Stimulated activated naive CD8-positive, alpha-beta T cell treated with anti-CD3 and anti-CD28 coated beads, Interleukin-15, amount 100 ng/mL, for 72 hours (primary cell): Measurements from ENCODE around the gene PEX11A.

ENCODE experiments used
- ATAC-seq: fragments of 150-1000 bp; cut with Tn5 transposase; 2 replicates; pipeline ENCODE4 v1.10.0; 2021; ENCODE audit warnings: mild to moderate bottlenecking, moderate library complexity
- DNase-seq, 2 donors: peaks; one replicate each; pipeline ENCODE4 v3.0.0; 2021 to 2022
- H3K27ac Mint-ChIP-seq, 2 donors: one replicate each; pipeline ENCODE4 v1.8.0; 2022; ENCODE audit warnings: mild to moderate bottlenecking in 2 of 2, mixed read lengths in 2 of 2, moderate library complexity in 2 of 2
- H3K27me3 Mint-ChIP-seq: one replicate; pipeline ENCODE4 v1.8.0; 2022; ENCODE audit warnings: mixed read lengths
- H3K4me1 Mint-ChIP-seq: one replicate; pipeline ENCODE4 v1.8.0; 2022; ENCODE audit warnings: mild to moderate bottlenecking, mixed read lengths
- H3K4me3 Mint-ChIP-seq, 2 donors: one replicate each; pipeline ENCODE4 v1.8.0; 2022; ENCODE audit warnings: mild to moderate bottlenecking in 2 of 2, mixed read lengths in 2 of 2, moderate library complexity in 1 of 2
- H3K9me3 Mint-ChIP-seq, 2 donors: one replicate each; pipeline ENCODE4 v1.8.0; 2022; ENCODE audit warnings: mixed read lengths in 2 of 2

The PEX11A gene

DNA sequence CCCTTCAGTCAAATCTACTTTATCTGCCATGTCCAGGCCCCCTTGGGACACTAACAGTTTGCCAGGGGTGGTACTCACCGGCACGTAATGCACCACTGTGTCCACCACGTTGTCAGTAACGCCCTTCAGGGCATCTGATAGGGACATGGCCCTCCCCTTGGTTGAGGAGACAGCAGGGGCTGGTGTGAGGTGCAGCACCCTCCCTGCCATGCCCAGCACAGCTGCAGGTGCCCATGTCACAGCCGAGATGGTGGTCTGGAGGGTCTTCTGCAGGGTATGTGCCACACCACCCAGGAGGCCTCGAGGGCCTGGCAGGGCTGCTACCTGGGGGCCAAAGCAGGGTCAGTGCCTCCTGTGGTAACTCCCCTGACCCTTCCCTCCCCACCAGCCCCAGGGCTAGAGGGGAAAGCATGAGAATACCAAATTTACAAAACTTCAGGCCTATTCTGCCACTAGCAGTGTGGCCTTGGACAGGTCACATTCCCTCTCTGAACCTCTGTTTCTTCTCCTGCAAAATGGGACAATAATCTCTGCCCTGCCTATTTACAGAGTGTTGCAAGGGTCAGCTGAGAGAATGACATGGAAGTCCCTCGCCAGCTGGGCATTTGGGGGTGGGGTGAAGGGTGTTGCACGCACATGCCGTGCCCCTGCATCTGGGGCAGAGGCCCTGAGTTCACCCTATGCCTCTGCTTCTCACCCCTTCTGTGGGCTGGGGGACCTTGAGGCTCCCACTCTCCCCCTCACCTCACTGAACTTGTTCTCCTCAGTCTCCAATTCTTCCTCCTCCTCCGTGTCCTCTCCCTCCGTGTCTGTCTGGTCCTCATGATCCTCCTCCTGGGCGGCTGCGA is 23.5 kb downstream of the PEX11A start:
- Mint-ChIP-seq H3K27ac (no peak overlapping the region), H3K9me3 (no peaks in the 10 kb centered on the region), H3K4me1 (peaks cover 12% of the 10 kb centered on the region), H3K27me3 (peaks cover 54% of the 10 kb centered on the region), H3K4me3 (no peak overlapping the region)
- DNase-seq (no peak), ATAC-seq (no peak)

DNA sequence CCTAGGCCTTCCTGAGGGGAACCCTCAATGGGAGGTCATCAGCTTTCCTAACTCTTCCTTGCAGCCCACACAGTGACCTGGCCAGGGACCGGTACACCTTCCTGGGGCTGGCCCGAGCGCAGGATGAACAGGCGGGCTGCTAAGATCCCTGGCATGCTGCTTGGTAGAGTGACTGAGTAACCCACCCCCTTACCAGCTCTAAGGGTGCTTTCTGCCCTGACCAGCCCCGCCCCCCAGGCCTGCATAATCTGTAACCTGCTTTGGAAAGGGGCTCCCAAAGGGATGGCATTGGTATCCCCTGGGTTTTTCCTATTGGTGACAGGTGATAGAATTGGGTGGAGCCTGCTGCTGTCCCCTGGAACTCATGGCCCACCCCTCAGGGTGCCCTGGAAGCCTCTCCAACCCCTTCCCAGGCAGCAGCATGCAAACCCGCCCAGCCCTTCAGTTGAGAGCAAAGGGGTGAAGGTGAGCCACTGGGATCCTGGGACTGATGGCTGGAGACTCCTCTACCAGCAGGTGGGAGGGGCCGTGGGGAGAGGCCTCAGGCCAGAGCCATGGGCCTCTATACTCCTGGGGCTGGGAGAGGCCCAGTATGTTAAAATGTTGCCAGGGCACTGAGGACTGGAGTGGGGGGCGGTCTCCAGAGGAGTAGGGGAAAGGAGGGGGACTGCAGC is 24.2 kb downstream of the PEX11A start:
- peaks cover 56% of the 10 kb centered on the region for H3K27me3 Mint-ChIP-seq
- DNase-seq = no peak
- H3K4me3 Mint-ChIP-seq = peak overlapping the region; percentile 28 to 68
- no peak overlapping the region for H3K27ac Mint-ChIP-seq
- no peaks in the 10 kb centered on the region for H3K9me3 Mint-ChIP-seq
- peaks cover 4% of the 10 kb centered on the region for H3K4me1 Mint-ChIP-seq
- ATAC-seq = peak; percentile 32

DNA sequence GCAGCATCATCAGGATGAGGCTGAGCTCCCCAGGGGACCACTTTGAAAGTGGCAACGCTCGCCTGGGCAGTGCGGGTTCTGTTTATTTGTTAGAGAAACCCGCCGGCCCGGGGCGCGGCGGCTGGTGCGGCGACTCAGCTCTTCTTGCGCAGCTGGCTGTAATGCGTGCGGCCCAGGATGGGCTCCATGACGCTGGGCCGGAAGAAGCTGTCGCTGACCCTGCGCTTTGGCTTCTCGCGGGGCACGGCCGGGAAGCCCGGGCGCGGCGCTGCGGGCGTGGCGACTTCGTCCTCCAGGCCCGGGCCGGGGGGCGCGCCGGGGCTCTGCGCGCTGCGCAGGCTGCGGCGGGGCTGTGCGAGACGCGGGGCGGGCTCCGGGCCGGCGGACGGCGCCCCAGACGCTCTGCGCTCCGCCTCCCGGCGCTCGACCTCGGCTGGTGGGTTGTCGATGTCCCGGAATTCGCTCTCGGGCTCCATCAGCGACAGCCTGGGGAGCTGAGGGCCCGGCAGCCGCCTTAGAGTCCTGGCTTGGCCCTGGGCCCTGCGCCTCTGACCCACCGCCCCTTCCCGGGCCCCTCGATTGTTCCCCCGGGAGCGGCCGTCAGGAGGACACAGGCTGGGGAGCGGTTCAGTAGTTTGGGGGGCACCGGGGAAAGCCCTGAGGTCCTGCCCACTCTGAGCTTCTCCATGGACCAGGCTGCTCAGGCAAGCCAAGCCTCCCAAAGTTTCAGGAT is 24.9 kb downstream of the PEX11A start:
- ATAC-seq = peak; percentile 73
- Mint-ChIP-seq H3K9me3 (no peaks in the 10 kb centered on the region), H3K27ac (no peak overlapping the region), H3K27me3 (peaks cover 62% of the 10 kb centered on the region), H3K4me1 (no peaks in the 10 kb centered on the region), H3K4me3 (peak overlapping the region; percentile 28 to 68)
- peak in 1 of 2 donors; percentile 27 for DNase-seq

GRCh38 chr15:89664441-89665350 is 25.9 kb downstream of the PEX11A start:
- no peak overlapping the region for H3K27ac Mint-ChIP-seq
- peak overlapping the region; percentile 50 to 51 for H3K4me3 Mint-ChIP-seq
- no peaks in the 10 kb centered on the region for H3K9me3 Mint-ChIP-seq
- no peaks in the 10 kb centered on the region for H3K4me1 Mint-ChIP-seq
- no peak for ATAC-seq
- H3K27me3 Mint-ChIP-seq = peaks cover 72% of the 10 kb centered on the region
- DNase-seq = no peak

DNA sequence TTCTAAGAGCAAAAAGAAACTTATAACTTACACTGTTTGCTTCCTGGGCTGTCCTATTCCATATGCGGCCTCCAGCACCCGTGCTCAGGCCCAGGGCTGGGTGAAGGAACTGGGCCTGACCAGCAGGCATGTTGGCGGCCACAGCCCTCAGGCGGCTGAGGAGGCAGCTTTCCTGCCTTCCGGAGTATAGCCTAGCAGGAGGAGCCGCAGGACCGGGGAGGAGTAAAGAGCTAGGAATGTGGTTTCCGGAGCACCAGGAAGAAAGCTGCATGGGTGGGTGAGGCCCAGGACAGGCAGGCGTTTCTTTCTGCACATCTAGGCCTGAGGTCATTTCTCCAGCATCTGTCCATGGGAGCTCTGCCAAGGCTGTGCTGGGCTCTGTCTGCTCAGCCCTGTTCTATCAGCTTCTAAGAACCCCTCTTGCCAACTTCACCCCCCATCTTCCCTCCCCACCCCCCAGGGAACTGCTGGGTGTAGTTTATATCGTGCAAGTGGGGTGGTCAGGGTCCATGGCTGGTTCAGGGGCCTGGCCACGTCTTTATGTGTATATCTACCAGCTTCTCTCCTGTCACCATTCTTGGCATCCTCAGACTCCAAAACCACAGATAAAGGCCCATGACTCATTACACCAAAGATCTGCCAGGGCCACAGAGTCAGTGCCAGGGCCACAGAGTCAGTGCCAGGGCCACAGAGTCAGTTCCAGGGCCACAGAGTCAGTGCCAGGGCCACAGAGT is 27.5 kb downstream of the PEX11A start:
- ATAC-seq (no peak), DNase-seq (no peak)
- Mint-ChIP-seq H3K27me3 (peaks cover 81% of the 10 kb centered on the region), H3K27ac (peak overlapping the region in 1 of 2 donors; percentile 15), H3K9me3 (no peaks in the 10 kb centered on the region), H3K4me3 (no peak overlapping the region), H3K4me1 (no peaks in the 10 kb centered on the region)

GRCh38 chr15:89660556-89660955 is 30.0 kb downstream of the PEX11A start:
- peaks cover 77% of the 10 kb centered on the region for H3K27me3 Mint-ChIP-seq
- ATAC-seq (no peak), DNase-seq (no peak)
- H3K9me3 Mint-ChIP-seq = no peaks in the 10 kb centered on the region
- no peak overlapping the region for H3K4me3 Mint-ChIP-seq
- peaks cover 9% of the 10 kb centered on the region for H3K4me1 Mint-ChIP-seq
- no peak overlapping the region for H3K27ac Mint-ChIP-seq

- H3K27ac Mint-ChIP-seq = no peak overlapping the region
- ATAC-seq = no peak
- DNase-seq = no peak
- H3K4me1 Mint-ChIP-seq = peaks cover 19% of the 10 kb centered on the region
- peaks cover 78% of the 10 kb centered on the region for H3K27me3 Mint-ChIP-seq
- H3K4me3 Mint-ChIP-seq = no peak overlapping the region
- H3K9me3 Mint-ChIP-seq = no peaks in the 10 kb centered on the region
These were observed 31.3 kb downstream of the PEX11A start for GRCh38 chr15:89659295-89659694.

DNA sequence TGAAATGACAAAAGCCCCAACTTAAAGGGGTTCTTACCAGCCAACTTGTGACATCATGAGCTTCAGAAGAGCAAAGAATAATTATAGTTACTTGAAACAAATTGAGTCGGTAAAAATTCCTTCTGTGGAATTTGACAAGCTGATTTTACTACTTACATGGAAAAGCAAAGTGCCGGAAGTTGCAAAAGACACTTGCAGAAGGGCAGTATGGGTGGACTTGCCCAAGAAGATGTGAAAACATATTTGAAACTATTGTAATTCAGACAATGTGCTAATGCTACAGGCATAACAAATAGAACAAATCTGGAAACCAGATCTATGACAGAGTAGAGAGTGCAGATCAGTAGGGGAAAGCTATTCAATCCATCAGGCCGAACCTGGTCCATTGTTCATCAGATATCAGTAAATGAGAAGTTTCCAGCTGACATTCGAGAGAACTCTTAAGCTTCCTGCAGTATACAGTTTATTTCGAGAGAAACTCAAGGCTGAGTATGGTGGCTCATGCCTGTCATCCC is 32.8 kb downstream of the PEX11A start:
- Mint-ChIP-seq H3K9me3 (no peaks in the 10 kb centered on the region), H3K4me1 (peaks cover 29% of the 10 kb centered on the region), H3K4me3 (no peak overlapping the region), H3K27me3 (peaks cover 84% of the 10 kb centered on the region), H3K27ac (no peak overlapping the region)
- DNase-seq (no peak), ATAC-seq (no peak)

DNA sequence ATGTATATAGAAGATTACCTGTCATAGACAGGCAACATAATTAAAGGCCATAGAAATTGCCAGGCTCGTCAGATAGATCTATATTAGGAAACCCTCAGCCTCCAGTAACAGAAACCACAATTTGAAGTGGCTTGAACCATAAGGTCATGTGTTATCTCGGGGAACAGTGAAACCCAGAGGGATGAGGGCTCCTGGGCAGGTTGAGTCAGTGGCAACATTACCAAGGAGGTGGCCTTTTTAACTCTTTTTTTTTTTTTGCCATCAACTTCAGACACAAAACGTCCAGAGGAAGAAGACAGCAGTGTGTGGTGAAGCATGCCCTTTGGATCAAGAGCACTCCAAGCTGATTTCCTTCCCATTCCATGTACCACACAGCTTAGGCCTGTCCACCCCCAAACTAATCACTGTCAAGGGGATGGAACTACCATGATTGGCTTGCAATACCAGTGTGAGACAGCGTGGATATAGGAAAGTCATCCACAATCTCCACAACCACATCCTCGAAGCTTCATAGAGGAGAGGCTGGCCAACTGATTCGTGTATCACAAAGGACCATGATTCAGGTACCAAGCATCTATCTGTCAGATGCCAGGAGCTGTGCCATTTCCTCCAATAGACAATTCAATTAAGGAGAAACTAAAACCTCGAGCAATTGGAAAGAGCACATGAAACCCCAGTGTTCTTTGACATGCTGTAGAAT is 34.3 kb downstream of the PEX11A start:
- Mint-ChIP-seq H3K9me3 (no peaks in the 10 kb centered on the region), H3K27ac (no peak overlapping the region), H3K4me1 (peaks cover 29% of the 10 kb centered on the region), H3K4me3 (peak overlapping the region; percentile 88 to 95), H3K27me3 (peaks cover 83% of the 10 kb centered on the region)
- DNase-seq = no peak
- peak; percentile 44 for ATAC-seq

DNA sequence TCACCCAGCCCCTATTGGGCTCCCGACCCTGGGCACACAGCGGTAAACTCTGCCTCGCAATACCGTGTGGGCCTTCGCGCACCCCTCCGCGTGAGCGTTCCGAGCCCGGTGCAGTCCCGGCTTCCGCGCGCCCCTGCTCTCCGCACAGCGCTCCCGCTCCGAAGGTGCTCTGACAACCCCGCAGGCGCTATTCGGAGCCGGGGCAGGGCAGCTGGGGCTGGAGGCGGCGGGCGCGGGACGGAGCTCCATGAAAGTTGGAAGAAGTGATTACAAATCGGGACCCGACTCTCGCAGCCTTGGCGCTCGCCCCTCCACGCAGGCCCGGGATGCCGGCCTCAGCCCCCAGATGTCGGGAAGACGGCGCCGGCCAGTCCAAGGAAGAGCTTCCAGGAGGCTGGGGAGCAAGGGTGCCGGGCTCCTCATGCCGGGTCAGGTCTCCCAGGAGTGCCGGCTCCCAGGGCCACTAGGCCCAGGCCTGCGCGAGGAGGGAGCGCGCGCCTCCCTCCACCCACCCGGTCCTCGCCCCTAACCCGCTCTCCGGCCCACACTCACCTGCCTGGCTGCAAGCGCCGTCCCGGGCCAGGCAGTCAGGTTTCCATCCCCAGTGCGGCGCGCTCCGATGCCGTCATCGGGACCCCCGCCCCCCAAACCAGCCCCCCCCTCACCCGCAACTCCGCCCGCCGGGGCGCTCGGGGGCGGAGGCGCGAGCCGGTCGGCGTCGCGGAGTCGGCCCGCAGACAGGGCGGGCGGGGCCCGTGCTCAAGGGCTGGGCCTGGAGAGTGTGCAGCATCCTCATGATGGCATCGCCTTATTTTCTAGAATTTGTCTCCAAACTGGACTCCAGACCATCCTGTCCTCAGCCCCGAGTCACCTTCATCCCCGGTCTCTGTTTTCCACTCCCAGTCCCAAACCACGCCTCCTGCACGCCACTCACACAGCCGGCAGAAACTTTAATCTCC is 35.4 kb downstream of the PEX11A start, which contains the start of gene KIF7:
KIF7 (minus strand) TSS at position 621 of the 959 bp plus-strand sequence. CDS start 2,537 bp downstream, outside the sequence.
- peaks cover 29% of the 10 kb centered on the region for H3K4me1 Mint-ChIP-seq
- DNase-seq (peak; percentile 37 to 45), ATAC-seq (peak; percentile 83)
- no peaks in the 10 kb centered on the region for H3K9me3 Mint-ChIP-seq
- H3K27ac Mint-ChIP-seq = peak within 1 kb of the TSS; percentile 58 to 94
- peaks cover 72% of the 10 kb centered on the region for H3K27me3 Mint-ChIP-seq
- H3K4me3 Mint-ChIP-seq = peak within 1 kb of the TSS; percentile 88 to 95

DNA sequence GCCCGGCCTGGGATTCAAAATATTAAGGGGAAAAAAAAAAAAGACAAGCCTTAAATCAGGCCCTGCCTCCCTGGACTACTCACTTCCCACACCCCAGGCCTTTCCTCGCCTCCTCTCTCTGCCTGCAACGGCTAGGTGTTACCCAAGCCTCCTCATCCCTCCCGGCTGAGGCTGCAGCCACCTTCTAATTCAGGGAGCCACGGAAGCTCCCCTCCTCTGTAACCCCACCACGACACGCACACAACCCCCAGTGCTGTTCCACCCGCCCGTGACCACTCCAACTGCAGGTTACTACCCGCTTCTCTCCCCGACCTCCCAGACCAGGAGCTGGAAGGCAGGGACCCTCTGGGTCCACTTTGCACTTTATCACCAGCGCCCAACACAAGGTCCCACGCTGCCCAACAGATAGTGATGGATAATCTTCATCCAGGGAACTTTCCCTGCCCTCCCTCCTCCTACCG is 36.2 kb downstream of the PEX11A start:
- ATAC-seq = no peak
- peak overlapping the region in 1 of 2 donors; percentile 58 for H3K27ac Mint-ChIP-seq
- no peaks in the 10 kb centered on the region for H3K9me3 Mint-ChIP-seq
- H3K4me3 Mint-ChIP-seq = peak overlapping the region; percentile 88 to 95
- H3K27me3 Mint-ChIP-seq = peaks cover 65% of the 10 kb centered on the region
- H3K4me1 Mint-ChIP-seq = peaks cover 29% of the 10 kb centered on the region
- no peak for DNase-seq

DNA sequence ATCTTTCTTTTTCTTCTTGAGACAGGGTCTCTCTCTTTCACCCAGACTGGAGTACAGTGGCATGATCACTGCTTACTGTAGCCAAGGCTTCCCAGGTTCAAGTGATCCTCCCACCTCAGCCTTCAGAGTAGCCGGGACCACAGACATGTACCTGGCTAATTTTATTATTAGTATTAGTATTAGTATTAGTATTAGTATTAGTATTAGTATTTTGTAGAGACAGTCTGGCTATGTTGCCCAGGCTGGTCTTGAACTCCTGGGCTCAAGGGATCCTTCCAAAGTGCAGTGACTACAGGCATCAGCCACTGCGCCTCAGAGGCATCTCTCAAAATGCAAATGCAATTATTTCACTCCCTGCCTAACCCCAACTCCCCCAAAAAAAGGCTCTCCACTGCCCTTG is 37.0 kb downstream of the PEX11A start:
- DNase-seq (no peak), ATAC-seq (no peak)
- H3K4me3 Mint-ChIP-seq = no peak overlapping the region
- no peaks in the 10 kb centered on the region for H3K9me3 Mint-ChIP-seq
- H3K4me1 Mint-ChIP-seq = peaks cover 29% of the 10 kb centered on the region
- no peak overlapping the region for H3K27ac Mint-ChIP-seq
- peaks cover 60% of the 10 kb centered on the region for H3K27me3 Mint-ChIP-seq

DNA sequence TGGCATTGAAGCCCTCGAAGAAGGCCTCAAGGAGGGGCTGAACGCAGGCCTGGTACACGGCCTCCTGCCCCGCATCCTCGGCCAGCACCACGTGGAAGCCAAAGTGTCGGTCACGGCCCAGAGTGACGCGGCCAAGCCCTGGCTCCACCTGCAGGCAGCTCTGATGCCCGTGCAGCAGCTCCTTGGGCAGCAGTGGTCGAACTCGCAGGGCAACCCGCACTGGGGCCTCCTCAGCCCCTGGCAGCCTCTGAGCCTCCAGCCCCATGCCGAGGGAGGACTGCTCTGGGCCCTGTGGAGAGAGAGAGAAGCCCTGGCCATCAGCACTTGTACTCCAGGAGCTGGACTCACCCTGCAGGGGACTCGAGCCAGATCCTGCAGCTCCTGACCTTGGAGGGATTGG is 37.9 kb downstream of the PEX11A start:
- DNase-seq (no peak), ATAC-seq (no peak)
- Mint-ChIP-seq H3K4me1 (peaks cover 29% of the 10 kb centered on the region), H3K27me3 (peaks cover 51% of the 10 kb centered on the region), H3K9me3 (no peaks in the 10 kb centered on the region), H3K4me3 (no peak overlapping the region), H3K27ac (no peak overlapping the region)
